Activated effector memory CD4-positive, alpha-beta T cell treated with Interleukin-2 at 50 U/mL for 16 hours (primary cell): ENCODE data around the gene IGF1R.

Source experiments
- DNase-seq: peaks from one replicate; pipeline ENCODE4 v3.0.0-alpha.2; 2020

Gene IGF1R

GRCh38 chr15:98803228-98804056, 155.1 kb downstream of the IGF1R start:
- no peak for DNase-seq

DNA sequence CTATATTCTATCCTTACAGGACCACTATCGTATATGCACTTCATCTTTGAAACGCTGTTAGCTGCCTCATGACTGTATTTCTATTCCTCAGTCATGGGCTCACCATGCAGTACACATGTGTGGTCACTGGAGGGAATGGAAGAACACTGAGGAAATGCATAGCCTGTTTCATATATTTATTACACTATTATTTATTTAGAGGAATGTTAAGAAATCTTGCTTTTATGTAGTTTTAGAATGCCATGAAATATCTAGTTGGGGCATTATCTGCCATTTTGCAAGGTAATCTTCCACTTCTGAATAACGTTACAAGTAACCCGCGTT, 155.7 kb downstream of the IGF1R start:
- no peak for DNase-seq

GRCh38 chr15:98805434-98806274, 157.3 kb downstream of the IGF1R start:
- DNase-seq = no peak

DNA sequence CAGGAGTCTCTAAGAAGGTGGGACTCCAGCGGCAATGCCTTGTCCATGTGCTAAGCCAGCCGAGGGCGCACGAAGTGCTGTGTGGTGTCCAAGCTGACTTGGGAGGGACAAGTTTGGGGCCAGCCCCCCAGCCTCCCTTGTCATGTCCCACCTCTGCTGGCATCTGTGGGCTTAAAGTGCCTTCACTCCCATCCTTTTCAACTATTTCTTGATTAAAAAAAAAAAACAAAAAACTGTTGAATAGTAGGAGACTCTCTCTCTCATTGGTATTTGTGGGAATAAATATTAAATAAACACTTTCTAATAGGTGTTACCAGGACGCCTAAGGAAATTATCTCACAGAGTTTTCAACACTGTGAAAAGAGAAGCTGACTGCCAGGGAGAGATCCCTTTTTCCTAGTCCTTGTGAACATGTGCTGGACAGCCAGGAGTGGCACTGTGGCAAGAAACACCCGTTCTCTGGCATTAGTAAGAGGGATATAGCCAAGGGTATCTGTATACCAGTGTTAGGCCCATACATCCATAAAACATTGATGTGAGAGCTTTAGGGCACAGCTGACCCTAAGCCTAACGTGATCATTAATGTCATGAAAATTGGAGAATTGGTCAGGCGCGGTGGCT, 158.0 kb downstream of the IGF1R start:
- no peak for DNase-seq

DNA sequence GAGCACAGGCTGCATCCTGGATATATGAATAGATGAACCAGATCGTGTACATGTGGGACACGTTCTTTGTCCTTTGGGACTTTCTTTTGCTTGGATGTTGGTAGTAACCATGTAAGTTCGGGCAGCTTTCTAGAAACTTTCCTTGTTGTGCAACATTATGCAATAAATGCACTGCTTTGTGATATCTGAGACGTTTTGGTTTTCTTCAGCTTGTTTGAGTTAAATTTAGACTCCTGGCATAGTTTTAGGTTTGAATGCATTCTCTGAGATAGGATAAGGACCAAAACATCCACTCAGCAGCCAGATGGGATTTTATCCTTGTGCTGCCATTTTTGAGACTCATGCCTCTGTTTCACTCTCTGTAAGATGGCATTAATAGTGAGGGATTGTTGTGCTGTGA, 158.9 kb downstream of the IGF1R start:
- DNase-seq = no peak

- DNase-seq = no peak
Observed at GRCh38 chr15:98809273-98809672, 160.9 kb downstream of the IGF1R start.

GRCh38 chr15:98812716-98813446, 164.5 kb downstream of the IGF1R start:
- no peak for DNase-seq

DNA sequence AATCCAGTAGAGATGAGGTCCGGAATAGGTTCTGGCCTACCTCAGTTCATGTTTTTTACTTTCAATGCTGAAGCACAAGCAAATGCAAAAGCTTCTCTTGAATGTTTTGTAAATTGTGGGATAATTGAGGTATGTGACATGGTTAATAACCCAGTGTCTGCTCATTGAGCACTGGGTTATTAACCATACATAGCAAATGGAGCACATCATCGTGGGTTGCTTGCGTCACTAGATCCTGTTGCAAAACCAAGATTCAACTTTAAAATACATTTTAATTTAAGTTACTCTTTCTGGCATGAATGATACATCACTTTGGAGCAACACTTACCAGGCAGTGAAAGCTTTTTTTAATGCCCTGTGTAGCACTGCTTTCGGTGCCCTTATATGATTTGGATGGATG, 165.6 kb downstream of the IGF1R start:
- no peak for DNase-seq

GRCh38 chr15:98815207-98815606, 166.9 kb downstream of the IGF1R start:
- DNase-seq = no peak

- no peak for DNase-seq
Observed at GRCh38 chr15:98817745-98818144, 169.4 kb downstream of the IGF1R start.

- DNase-seq = no peak
Observed at GRCh38 chr15:98823012-98823458, 174.7 kb downstream of the IGF1R start.

- no peak for DNase-seq
Observed at GRCh38 chr15:98823616-98824015, 175.3 kb downstream of the IGF1R start.

DNA sequence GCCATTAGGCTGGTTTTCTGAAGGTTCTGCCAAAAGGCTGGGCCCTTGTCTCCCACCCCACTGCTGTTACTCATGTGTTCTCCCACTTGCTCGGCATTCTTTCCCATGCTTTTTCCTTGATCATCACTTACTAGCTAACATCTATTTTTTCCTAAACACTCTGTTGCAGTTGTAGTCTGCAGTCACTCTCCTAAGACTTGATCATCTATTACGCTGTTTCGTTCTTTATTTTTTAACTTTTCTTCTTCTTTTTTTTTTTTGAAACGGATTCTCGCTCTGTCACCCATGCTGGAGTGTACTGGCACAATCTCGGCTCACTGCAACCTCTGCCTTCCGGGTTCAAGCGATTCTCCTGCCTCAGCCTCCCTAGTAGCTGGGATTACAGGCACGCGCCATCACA, 176.3 kb downstream of the IGF1R start:
- DNase-seq = no peak

GRCh38 chr15:98826658-98827057, 178.3 kb downstream of the IGF1R start:
- DNase-seq = no peak

GRCh38 chr15:98827217-98827616, 178.9 kb downstream of the IGF1R start:
- DNase-seq = no peak

- DNase-seq = no peak
Observed at GRCh38 chr15:98830034-98830634, 181.8 kb downstream of the IGF1R start.

- no peak for DNase-seq
Observed at GRCh38 chr15:98834976-98835375, 186.6 kb downstream of the IGF1R start.

DNA sequence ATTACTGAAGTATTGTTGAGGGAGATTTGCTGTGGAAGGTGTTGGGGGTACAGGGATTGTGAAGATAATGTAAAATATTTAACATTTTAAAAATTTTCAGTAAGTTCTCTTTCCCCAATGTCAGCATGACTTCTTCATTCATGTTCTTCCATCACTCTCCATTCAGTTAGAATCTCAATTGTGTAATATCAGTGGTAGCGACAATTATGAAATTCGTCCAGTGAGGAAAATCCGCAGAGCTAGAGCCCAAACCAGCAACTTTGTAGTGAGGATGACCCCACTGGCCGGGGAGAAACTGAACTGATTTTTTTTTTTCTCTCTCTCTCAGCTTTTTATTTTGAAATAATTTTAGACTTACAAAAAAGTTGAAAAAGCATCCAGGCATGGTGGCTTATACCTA, 187.5 kb downstream of the IGF1R start:
- DNase-seq = no peak

GRCh38 chr15:98838387-98839259, 190.3 kb downstream of the IGF1R start:
- no peak for DNase-seq

DNA sequence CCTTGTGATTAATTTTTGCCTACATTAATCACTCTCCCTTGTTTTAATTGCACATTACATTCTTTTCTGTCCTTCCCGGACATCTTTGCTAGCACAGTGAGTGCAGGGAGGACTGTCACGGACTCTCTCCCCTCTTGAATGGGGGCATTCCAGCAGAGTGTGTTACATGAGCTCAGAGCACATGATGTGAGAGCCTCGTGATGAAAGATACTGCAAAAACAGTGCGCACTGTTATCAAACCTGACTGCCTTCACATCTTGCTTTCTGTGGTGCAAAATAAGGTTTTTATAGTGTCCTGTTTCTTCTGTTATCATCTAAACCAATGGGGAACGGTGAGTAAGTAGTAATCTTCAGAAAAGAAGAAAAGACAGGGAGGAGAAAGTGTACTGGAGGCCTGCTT, 191.7 kb downstream of the IGF1R start:
- DNase-seq = no peak

DNA sequence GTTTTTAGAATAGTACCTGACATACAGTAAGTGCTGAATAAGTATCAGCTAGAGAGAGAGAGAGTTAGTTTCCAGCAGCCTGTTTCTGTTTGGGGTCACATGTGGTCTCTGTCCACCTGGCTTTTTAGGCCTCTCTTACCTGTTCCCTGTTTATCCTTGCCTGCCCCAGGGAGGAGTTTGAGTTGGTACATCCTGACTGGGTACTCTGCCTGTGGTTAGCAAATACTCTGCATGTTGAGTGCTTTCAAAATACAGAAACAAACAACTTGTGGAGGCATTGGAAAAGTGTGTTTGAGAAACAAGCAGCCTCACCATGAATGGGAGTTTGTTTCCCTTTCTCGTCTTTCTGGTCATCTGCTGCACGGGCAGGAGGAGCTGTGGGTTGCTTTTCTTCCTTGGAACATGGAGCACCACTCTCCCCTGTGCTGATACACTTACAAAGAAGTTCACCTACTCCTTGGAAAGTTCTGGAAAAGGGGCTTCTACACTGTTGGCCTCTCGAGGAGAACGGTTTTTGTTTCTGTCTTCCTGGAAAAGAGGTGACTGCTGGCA, 193.2 kb downstream of the IGF1R start:
- no peak for DNase-seq
